ENCODE data around the gene SUSD6.

Gene SUSD6

GRCh38 chr14:69611172-69612013 lies at the start of gene SUSD6:
Gene SUSD6 (plus strand): TSS chr14:69611596. CDS start chr14:69658593, 46,997 bp downstream.
- Mint-ChIP-seq H3K9me3 (no peaks in the 10 kb centered on the region), H3K4me1 (ENCODE audit: low read depth) (peaks cover 58% of the 10 kb centered on the region), H3K27me3 (no peaks in the 10 kb centered on the region), H3K4me3 (peak within 1 kb of the TSS; percentile 99), H3K27ac (peak within 1 kb of the TSS; percentile 97), H3K36me3 (ENCODE audit: low read depth) (peaks cover 15% of the 10 kb centered on the region)

GRCh38 chr14:69561893-69562292 lies 49.5 kb upstream of the SUSD6 start:
- no peaks in the 10 kb centered on the region for H3K36me3 Mint-ChIP-seq (ENCODE audit: low read depth)
- peaks cover 37% of the 10 kb centered on the region for H3K27me3 Mint-ChIP-seq
- H3K9me3 Mint-ChIP-seq = no peaks in the 10 kb centered on the region
- H3K4me3 Mint-ChIP-seq = no peak overlapping the region
- no peaks in the 10 kb centered on the region for H3K4me1 Mint-ChIP-seq (ENCODE audit: low read depth)
- H3K27ac Mint-ChIP-seq = no peak overlapping the region

- Mint-ChIP-seq H3K4me3 (no peak overlapping the region), H3K36me3 (ENCODE audit: low read depth) (no peaks in the 10 kb centered on the region), H3K4me1 (ENCODE audit: low read depth) (no peaks in the 10 kb centered on the region), H3K9me3 (no peaks in the 10 kb centered on the region), H3K27ac (no peak overlapping the region), H3K27me3 (peaks cover 68% of the 10 kb centered on the region)
Measured at GRCh38 chr14:69567563-69567962, 43.8 kb upstream of the SUSD6 start.

GRCh38 chr14:69569859-69570258 lies 41.5 kb upstream of the SUSD6 start:
- Mint-ChIP-seq H3K27me3 (peaks cover 75% of the 10 kb centered on the region), H3K27ac (no peak overlapping the region), H3K36me3 (ENCODE audit: low read depth) (no peaks in the 10 kb centered on the region)

GRCh38 chr14:69570836-69571330 lies 40.5 kb upstream of the SUSD6 start:
- Mint-ChIP-seq H3K4me1 (ENCODE audit: low read depth) (peaks cover 8% of the 10 kb centered on the region), H3K27ac (no peak overlapping the region), H3K4me3 (no peak overlapping the region), H3K27me3 (peaks cover 79% of the 10 kb centered on the region), H3K36me3 (ENCODE audit: low read depth) (no peaks in the 10 kb centered on the region), H3K9me3 (no peaks in the 10 kb centered on the region)

More at GRCh38 chr14:69569859-69570258, 41.5 kb upstream of the SUSD6 start:
- no peak overlapping the region for H3K4me3 Mint-ChIP-seq
- H3K4me1 Mint-ChIP-seq (ENCODE audit: low read depth) = peaks cover 8% of the 10 kb centered on the region
- no peaks in the 10 kb centered on the region for H3K9me3 Mint-ChIP-seq

GRCh38 chr14:69571449-69572029 lies 39.9 kb upstream of the SUSD6 start:
- Mint-ChIP-seq H3K4me3 (peak overlapping the region; percentile 17), H3K4me1 (ENCODE audit: low read depth) (peaks cover 8% of the 10 kb centered on the region), H3K36me3 (ENCODE audit: low read depth) (no peaks in the 10 kb centered on the region), H3K9me3 (no peaks in the 10 kb centered on the region), H3K27ac (no peak overlapping the region), H3K27me3 (peaks cover 79% of the 10 kb centered on the region)

- H3K27ac Mint-ChIP-seq = no peak overlapping the region
- H3K27me3 Mint-ChIP-seq = peaks cover 76% of the 10 kb centered on the region
- H3K4me3 Mint-ChIP-seq = peak overlapping the region; percentile 17
- H3K9me3 Mint-ChIP-seq = no peaks in the 10 kb centered on the region
- H3K4me1 Mint-ChIP-seq (ENCODE audit: low read depth) = peaks cover 8% of the 10 kb centered on the region
- no peaks in the 10 kb centered on the region for H3K36me3 Mint-ChIP-seq (ENCODE audit: low read depth)
Measured at GRCh38 chr14:69572030-69572840, 39.2 kb upstream of the SUSD6 start.

- no peaks in the 10 kb centered on the region for H3K36me3 Mint-ChIP-seq (ENCODE audit: low read depth)
- H3K27me3 Mint-ChIP-seq = peaks cover 70% of the 10 kb centered on the region
- H3K4me1 Mint-ChIP-seq (ENCODE audit: low read depth) = peaks cover 8% of the 10 kb centered on the region
- peak overlapping the region; percentile 7 for H3K4me3 Mint-ChIP-seq
- no peak overlapping the region for H3K27ac Mint-ChIP-seq
- H3K9me3 Mint-ChIP-seq = no peaks in the 10 kb centered on the region
Measured at GRCh38 chr14:69572841-69573135, 38.6 kb upstream of the SUSD6 start.

- Mint-ChIP-seq H3K27me3 (peaks cover 65% of the 10 kb centered on the region), H3K4me1 (ENCODE audit: low read depth) (peaks cover 8% of the 10 kb centered on the region), H3K27ac (no peak overlapping the region), H3K36me3 (ENCODE audit: low read depth) (no peaks in the 10 kb centered on the region), H3K9me3 (no peaks in the 10 kb centered on the region), H3K4me3 (peak overlapping the region; percentile 30)
Measured at GRCh38 chr14:69573205-69573830, 38.1 kb upstream of the SUSD6 start.

- H3K27ac Mint-ChIP-seq = no peak overlapping the region
- peaks cover 8% of the 10 kb centered on the region for H3K4me1 Mint-ChIP-seq (ENCODE audit: low read depth)
- no peaks in the 10 kb centered on the region for H3K9me3 Mint-ChIP-seq
- H3K27me3 Mint-ChIP-seq = peaks cover 61% of the 10 kb centered on the region
- H3K36me3 Mint-ChIP-seq (ENCODE audit: low read depth) = no peaks in the 10 kb centered on the region
- peak overlapping the region; percentile 82 for H3K4me3 Mint-ChIP-seq
Measured at GRCh38 chr14:69573831-69574262, 37.5 kb upstream of the SUSD6 start.

GRCh38 chr14:69574263-69574953 lies 37.0 kb upstream of the SUSD6 start, which contains the start of gene CCDC177:
Gene CCDC177 (minus strand): TSS chr14:69574871. CDS start chr14:69573622, 1,249 bp downstream.
- Mint-ChIP-seq H3K4me3 (peak within 1 kb of the TSS; percentile 82), H3K9me3 (no peaks in the 10 kb centered on the region), H3K27ac (no peak within 1 kb of the TSS), H3K36me3 (ENCODE audit: low read depth) (no peaks in the 10 kb centered on the region), H3K27me3 (peaks cover 55% of the 10 kb centered on the region), H3K4me1 (ENCODE audit: low read depth) (peaks cover 8% of the 10 kb centered on the region)

- peaks cover 54% of the 10 kb centered on the region for H3K27me3 Mint-ChIP-seq
- H3K4me3 Mint-ChIP-seq = peak overlapping the region; percentile 82
- peaks cover 8% of the 10 kb centered on the region for H3K4me1 Mint-ChIP-seq (ENCODE audit: low read depth)
- H3K27ac Mint-ChIP-seq = no peak overlapping the region
- H3K9me3 Mint-ChIP-seq = no peaks in the 10 kb centered on the region
- H3K36me3 Mint-ChIP-seq (ENCODE audit: low read depth) = no peaks in the 10 kb centered on the region
Measured at GRCh38 chr14:69574954-69575295, 36.5 kb upstream of the SUSD6 start.

- Mint-ChIP-seq H3K9me3 (no peaks in the 10 kb centered on the region), H3K4me1 (ENCODE audit: low read depth) (peaks cover 3% of the 10 kb centered on the region), H3K36me3 (ENCODE audit: low read depth) (no peaks in the 10 kb centered on the region), H3K27ac (no peak overlapping the region), H3K27me3 (peaks cover 26% of the 10 kb centered on the region), H3K4me3 (no peak overlapping the region)
Measured at GRCh38 chr14:69579476-69579875, 31.9 kb upstream of the SUSD6 start.

- Mint-ChIP-seq H3K4me1 (ENCODE audit: low read depth) (no peaks in the 10 kb centered on the region), H3K27me3 (peaks cover 24% of the 10 kb centered on the region), H3K27ac (no peak overlapping the region), H3K36me3 (ENCODE audit: low read depth) (no peaks in the 10 kb centered on the region), H3K9me3 (no peaks in the 10 kb centered on the region), H3K4me3 (no peak overlapping the region)
Measured at GRCh38 chr14:69580009-69580577, 31.3 kb upstream of the SUSD6 start.

All from stimulated activated naive CD8-positive, alpha-beta T cell treated with anti-CD3 and anti-CD28 coated beads, Interleukin-15, Interleukin-2, amounts not matched to agents 100 ng/mL and 50 ng/mL, for 24 hours (primary cell).